ENCODE measurements around the gene PSD2.

The PSD2 gene

DNA sequence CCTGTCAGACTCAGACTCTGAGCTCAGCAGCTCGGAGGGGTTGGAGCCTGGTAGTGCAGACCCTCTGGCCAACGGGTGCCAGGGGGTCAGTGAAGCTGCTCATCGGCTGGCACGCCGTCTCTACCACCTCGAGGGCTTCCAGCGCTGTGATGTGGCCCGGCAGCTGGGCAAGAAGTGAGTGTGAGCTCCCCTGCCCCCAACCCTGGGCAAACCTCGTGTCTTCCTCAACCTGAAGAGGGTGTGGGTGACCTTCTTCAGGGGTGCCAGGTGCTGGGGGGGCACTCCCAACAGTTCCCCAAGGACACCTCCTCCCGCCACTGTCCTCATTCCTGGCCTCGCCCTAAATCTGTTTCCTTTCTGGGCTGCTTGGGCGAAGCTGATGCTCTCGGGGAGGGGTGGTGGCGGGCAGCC, 18.6 kb downstream of the PSD2 start:
- DNase-seq: no peak

DNA sequence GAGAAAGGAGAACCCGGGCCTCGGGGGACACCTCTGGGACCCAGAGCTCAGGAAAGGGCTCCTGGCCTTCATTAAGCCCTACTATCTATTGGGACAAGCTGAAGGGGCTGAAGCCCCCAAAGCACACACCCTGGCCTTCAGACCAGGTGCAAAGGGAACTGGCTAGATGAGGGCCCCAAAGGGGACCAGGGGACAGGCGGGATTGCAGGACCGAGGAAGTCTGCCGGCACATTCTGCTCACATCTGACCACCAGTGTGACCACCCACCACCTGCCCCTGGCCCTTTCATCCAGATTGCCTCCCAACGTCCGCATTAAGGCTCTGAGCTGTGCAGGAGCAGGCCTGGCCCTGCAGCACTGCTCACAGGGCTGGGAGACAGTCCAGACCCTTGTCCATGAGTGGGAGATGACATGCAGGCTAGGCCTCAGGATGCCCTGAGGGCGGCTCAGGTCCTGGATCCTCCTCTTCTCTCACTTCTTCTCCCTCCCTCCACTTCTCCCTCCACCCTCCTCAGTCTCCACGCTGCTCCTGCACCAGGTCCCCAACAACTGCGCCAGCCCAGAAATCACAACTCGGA, 19.2 kb downstream of the PSD2 start:
- DNase-seq: no peak

DNA sequence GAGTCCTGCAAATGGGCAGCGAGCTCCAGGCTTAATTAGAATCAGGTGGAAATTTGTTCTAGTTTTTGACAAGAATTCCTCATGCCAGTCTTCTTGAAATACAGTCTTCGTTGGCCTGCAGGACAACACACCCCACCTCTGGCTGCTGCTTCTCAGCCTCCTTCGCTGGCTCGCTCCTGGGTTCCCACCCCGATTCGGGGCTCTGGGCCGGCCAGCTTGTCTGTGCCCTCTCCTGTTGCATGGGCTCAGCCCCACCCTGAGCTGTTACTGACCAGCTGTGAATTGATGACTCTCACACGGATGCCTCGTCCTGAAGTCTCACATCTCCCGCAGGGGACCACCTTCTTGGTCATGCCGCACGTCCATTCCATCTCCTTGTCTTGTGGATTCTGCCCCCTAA, 21.0 kb downstream of the PSD2 start:
- DNase-seq: no peak

DNA sequence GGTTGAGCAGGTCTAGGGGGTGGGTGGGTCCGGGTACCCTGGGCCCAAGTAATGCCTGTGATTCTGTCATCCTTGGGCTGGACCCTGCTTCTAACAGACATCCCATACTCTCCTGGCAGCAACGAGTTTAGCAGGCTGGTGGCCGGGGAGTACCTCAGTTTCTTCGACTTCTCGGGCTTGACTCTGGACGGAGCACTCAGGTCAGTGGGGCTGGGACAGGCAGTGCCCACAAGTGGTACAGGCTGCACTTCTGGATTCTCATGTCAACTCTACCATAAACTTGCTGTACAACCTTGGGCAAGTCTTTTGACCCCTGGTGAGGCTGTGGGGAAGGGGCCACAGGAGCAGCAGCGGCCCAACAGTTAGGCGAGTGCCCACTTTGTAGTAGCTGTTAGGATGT, 21.8 kb downstream of the PSD2 start:
- DNase-seq: no peak

DNA sequence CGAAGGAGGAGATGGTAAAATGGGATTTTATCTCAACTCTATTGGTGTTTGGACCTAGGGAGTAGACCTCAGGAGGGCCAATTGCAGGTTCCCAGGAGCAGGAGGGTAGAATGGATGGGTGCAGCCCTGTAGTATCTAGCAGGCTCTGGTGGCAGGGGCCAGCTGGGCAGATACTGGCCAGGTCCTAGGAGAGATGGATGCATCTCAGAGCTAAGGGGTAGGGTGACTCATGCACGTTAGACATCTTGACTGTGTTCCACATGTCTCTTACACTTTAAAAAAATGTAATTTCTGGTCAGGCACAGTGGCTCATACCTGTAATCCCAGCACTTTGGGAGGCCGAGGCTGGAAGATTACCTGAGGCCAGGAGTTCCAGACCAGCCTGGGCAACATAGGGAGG, 22.4 kb downstream of the PSD2 start:
- no peak for DNase-seq

DNA sequence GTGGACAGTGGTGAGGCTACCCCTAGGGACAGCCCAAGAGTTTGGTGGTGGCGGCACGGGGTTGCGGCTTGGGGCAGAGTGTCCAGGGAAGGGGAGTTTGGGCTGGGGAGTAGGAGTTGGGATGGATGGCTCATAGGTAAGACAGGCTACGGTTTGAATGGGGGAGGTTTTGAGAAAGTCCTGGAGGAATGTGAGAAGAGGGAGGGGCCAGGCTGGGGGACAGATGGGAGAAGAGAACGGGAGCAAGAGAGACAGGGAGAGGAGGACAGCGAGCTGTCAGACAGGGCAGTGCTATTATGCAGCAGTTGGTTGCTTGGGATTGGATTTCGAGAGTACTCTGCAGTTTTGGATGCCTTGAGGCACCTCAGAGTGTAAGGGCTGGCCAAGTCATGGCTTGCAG, 24.5 kb downstream of the PSD2 start:
- DNase-seq: no peak

DNA sequence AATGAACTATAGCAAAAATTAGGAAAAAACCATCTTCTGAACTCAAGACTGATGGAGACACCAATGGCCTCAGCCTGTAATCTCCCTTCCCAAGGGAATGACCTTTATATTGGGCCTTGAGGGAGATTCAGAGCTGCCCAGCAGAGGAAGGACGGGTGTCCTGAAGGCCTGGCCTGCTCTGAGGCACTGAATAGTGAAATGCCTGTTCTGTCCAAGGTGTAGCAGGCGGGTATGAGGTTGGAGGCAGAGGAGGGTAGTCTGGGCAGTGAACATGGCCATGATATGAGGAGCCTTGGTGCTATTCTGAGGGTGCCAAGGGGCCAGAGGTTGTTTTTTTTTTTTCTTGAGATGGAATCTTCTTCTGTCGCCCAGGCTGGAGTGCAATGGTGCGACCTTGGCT, 25.0 kb downstream of the PSD2 start:
- no peak for DNase-seq

DNA sequence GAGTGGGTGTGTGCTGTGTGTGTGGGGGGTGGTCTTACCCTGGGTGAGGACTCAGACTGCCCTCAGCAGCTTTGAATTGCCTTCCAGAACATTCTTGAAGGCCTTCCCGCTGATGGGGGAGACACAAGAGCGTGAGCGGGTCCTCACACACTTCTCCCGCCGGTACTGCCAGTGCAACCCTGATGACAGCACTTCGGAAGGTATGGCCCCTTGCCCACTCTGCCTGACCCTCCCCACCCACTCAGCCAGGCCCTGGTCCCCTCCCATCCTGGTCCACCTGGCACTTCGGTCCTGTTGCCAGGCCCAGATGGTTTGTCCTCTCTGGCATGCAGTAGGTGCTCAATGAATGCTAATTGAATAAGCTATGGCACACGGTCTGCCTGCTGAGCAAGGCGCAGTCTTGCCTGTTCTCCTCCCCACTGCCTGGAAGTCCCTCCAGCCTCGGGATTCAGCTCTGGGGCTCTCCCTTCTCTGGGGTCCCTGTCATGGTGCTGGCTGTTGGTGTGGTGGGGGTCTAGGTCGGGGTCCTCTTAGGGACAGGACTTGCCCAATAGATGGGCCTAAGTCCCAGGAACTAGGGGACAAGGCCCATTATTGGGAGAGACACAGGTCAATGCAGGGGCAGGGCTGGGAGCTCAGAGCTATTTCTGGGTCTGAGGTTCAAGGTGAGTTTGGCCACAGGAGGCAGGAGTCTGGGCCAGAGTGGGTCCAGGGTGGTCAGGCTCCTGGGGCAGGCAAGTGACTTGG, 26.4 kb downstream of the PSD2 start:
- DNase-seq: no peak

DNA sequence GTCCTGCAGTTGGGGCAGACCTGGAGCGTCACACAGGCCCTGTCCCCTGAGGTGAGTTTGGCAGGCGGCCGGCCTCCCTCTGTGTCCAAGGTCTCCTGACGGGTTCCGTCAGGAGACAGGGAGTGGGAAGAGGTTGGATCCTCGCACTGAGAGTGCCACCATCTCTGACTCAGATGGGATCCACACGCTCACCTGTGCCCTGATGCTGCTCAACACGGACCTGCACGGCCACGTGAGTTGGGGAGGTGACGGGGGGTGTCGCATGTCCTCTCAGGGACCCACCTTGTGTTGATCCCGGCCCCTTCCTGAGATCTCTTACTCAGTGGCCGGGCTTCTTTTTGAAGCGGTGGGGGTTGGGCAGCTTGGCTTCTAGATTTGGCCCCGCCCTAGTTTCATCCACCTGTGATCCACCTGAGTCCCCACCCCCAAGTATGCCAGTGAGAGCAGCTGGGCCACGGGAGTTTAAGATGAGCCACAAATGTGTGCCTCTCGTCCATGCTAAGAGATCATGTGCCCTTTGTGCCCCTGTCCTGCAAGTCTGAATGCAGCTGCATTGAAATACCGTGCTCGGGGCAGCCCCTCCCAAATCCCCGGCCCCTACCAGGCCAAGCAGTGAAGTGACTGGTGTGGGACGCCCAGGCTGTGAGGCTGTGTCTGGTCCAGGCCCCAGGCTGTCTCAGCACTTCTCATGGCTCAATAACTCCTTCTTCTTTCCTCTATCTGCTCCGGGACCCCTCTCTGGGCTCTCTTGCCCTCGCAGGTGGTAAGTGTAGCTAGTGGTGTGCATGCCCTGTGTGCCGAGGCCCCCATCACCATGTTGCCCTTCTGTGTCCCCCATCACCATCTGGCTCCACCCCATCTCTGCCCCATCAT, 27.2 kb downstream of the PSD2 start:
- DNase-seq: no peak

DNA sequence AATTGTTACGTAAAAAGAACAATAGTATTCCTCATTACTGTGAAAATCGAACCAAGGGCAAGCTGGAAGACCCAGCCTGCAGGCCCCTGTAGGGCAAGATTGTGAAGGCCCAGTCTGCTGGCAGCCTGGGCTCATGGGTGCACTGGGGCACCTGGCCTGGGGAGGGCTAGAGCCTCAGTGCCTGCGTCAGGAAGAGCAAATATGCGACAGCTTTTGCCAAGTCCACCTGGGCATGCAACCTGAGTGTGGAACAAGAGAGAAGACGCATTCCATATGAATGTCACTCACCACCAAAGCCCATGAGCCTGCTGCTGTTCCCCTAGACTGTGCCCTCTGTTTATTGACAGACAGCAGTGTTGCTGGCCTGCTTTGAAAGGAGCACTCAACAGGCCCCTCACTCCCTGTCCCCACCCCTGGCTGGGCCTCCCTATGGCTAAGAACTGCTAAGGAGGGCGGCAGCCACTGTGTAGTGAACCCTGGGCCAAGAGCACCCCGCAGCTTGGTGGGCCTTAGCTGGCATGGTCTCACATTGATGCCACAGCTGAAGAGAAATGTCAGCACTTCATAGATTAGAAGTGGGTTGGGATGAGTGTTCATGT, 28.2 kb downstream of the PSD2 start:
- DNase-seq: no peak

DNA sequence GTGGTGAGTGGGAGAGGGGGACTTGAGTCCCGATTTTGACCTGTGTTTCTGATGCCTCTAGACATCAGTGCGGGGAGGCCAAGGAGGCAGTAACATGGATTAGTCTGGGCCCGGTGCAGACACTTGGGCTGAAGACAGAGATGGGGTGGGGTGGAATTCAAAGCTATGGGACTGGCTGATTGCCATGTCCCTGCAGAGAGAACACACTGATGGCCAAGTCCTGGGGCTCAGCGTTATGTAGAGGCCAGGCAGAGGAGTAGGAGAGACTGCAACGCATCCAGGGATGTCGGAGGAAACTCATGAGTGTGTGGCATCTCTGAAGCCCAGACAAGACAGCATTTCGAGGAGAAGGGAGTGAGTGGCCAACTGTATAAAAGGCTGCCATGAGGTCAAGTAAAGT, 30.1 kb downstream of the PSD2 start:
- no peak for DNase-seq

DNA sequence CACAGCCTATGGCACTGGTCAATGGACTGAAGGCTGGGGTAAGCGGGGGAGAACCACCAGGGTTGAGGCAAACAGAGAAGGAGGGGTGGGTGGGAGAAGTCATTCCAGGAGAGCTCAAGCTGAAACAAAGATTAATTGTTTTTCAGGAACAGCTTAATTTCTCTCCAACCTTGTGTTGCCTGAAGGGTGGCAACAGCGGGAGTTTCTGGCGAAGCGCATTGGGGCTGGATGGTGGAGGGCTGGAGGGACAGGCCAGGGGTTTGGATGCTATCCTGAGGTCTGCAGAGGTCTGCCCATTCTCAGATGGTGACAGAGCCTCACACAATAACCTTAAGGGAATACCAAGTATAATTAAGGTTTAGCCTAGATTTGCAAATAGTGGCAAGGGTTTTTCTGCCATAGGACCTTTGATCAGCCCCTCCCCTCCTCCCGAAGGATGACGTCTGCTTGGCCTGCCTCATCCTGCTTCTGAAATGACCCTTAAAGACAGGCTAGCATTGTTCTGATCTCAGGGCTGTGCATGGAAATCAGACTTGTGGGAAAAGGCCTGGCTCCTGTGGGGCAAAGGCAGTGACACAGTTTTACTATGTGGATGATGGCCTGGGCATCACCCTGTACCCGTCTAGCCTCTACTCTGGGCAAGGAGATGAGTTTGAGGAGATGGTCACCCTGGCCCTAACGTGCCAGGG, 32.7 kb downstream of the PSD2 start:
- DNase-seq: no peak

DNA sequence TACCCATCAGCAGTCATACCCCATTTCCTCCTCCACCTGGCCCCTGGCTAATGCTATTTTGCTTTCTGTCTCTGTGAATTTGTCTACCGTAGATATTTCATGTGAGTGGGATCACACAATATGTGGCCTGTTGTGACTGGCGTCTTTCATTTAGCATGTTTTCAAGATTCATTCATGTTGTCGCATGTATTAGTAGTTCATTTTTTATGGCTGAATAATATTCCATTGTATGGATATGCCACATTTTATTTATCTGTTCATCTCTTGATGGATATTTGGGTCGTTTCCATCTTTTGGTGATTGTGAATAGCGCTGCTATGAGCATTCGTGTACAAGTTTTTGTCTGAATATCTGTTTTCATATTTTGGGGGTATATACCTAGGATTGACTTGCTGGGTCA, 33.9 kb downstream of the PSD2 start:
- DNase-seq: no peak

DNA sequence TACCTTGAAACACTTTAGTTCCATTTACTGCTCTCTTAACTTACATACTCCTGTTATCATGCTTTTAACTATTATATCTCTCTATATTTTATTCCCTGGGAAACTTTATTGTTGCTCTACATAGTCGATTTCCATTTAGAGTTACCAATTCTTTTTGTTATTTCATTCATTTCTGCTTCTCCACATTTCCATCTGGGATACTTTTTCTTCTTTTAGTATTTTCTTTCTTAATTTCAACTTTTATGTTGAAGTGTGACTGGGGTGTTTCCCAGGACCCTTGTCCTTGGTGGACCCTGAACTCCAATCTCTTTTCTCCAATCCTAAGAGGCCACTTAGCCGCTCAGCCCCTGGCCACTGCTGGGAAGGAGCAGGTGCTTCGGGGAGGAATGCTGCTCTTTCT, 36.0 kb downstream of the PSD2 start:
- DNase-seq: no peak

DNA sequence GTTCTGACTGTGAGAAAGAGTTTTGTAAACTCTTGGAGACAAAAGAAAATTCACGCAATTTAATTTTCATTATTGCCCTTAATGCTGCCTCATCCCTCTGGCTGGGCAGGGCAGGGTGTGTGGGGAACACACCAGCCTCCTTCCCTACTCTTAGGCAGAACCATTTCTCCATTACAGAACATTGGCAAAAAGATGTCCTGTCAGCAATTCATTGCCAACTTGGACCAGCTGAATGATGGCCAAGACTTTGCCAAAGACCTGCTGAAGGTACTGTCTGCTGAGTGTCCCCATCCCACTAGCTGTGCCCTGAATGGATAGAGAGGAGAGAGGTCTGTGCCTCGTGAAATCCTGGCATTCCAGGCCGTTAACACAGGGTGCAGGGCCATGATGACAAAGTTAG, 37.9 kb downstream of the PSD2 start:
- DNase-seq: no peak

DNA sequence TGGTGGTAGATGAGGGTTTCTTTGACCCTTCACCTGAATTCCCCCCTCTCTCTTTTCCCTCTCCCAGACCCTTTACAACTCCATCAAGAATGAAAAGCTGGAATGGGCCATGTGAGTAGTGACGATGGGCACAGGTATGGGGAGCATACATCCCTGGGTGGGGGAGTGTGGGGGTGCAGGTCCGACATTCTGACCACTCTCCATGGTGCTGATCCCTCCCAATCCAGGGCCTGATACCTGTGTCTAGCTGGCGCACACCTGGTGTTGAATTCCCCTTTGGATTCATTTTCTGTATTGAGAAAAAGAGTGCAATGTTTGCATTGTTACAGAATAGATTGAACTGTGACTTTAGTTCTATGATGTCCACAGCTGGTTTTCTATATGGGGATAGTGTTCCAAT, 40.0 kb downstream of the PSD2 start:
- no peak for DNase-seq

DNA sequence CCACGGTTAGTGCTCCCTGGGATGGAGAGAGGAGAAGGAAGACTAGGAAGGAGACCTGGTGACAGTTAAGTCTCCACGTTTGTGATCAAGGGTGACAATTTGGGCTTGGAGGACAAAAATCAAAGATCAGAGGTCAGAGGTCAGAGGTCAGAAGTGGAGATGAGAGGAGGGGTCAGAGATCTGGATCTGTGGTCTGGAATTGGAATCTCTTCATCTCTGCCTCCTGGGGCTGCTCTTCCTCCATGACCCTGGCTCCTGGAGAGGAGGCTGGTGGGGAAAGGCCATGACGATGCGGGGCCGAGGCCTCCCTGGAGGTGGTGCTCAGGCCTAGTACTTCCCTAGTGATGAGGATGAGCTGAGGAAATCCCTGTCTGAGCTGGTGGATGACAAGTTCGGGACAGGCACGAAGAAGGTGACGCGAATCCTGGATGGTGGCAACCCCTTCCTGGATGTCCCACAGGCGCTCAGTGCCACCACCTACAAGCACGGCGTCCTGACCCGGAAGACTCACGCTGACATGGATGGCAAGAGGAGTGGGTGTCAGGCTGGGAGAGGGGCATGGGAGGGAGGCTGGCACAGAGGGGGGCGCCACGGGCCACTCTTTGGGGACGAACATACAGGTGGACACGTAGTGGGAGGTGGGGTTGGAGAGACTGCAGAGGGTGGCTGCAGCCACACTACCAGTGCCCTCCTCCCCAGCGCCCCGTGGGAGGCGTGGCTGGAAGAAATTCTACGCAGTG, 41.0 kb downstream of the PSD2 start:
- no peak for DNase-seq

DNA sequence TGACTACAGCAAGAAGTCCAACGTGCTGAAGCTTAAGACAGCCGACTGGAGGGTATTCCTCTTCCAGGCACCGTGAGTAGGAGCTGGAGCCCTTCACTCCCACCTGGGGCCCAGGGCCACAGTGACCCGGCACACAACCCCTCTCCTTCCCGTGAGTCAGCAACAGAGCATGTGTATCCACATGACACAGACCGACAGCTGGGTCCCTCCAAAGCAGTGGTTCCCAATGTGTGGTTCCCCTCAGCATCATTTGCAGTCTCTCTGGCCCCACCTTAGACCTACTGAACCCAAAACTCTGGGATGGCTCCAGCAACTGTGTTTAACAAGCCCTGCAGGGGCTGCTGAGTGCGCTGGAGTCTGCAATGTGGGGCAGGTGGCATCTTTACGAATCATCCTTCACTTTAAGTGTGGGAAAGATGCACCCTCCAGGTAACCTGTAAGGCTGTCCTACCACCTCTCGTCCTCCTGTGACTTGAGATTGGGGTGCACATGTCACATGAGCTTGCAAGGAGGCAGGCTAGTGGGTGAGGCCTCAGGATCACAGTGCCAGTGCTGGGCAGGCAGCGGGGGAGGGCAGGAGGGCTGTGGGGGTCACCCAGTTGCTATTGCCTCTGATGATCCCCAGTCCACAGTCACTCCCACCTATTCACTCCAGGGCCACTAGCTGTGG, 42.2 kb downstream of the PSD2 start:
- DNase-seq: no peak

DNA sequence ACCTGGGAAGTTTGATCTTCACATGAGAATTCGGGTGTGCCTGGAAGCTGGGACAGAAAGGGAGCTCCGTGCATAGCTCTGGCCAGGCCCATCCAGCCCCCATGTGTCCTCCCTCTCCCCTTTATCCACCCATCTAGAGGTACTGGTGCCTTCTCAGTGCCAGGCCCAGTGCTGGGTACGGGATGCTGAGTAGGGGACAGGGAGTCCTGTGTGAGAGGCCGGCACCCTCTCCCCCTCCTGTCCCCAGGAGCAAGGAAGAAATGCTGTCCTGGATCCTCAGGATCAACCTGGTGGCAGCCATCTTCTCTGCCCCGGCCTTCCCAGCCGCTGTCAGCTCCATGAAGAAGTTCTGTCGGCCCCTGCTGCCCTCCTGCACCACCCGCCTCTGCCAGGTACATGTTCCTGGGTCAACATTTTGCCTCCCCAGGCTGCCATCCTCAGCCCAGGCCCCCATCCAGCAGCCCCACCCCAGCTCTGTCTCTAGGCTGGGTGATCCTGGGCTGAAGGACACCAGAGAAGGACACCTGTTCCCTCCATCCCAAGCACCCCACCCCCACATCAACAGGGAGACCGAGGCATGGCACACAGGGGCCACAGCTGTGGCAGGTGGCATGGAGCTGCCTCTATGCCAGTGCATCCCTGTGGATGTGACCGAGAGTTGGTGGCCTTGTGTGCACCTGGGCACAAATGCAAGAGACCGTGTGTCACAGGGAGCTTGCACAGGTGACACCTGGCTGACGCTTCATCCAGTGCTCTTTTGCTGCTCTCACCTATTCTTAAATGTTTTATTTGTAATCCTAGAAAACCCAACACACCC, 43.0 kb downstream of the PSD2 start:
- no peak for DNase-seq

DNA sequence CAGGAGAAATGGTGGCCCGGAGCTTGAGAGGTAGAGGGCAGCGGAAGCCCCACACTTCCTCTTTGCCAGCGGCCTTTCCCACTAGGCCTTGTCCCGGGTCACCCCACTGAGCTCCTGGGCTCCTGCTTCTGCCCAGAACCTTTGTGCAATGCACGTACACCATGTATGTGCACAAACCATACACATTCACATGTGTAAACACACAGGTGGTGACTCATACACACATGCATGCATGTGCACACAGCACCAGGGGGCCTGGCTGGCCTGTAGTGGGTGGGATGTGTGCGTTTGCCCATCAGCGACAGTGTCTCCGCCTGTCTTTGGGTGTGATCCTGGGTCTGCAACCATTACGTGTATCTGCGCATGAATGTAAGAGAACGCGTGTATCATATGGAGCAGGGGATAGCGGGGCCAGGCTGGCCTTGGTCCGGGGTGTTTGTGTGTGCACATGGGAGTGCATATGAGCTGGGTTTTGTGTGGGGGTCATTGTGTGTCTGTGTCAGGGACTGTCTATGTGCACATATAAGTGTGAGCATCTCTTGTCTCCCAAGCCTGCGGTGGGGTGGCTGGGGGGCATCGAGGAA, 43.7 kb downstream of the PSD2 start:
- DNase-seq: no peak

DNA sequence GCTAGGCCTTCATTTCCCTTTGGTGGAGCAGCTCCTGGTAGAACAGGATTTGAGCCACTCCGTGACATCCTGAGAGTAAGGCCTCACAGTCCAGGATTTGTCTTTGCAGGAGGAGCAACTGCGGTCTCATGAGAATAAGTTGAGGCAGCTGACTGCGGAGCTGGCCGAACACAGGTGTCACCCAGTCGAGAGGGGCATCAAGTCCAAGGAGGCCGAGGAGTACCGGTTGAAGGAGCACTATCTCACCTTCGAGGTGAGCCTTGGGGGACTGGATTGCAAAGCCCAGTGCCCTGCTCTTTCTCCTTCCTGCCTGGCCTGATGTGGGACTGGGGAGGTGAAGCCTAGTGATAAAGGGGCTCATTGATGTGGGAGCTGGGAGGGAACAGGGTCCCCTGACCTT, 44.3 kb downstream of the PSD2 start:
- DNase-seq: no peak
